Eye (tissue), 1 donor: ENCODE results near the gene ATL3.
A peak's percentile ranks its signal among the peaks of the same experiment; 100 is the strongest.
"Not testable (repeated sequence)": the region's sequence is repeated elsewhere in the genome, so short reads cannot be mapped to it uniquely, and the experiment has no call there.

Experiments
- DNase-seq: peaks from one replicate; pipeline ENCODE4 v3.0.0-alpha.2; 2015

Gene ATL3

GRCh38 chr11:63681321-63682065 is 10.3 kb upstream of the ATL3 start, which contains the start of gene RTN3:
Gene RTN3, plus strand, starts transcription at chr11:63681500. Its CDS starts 137 bp downstream, at chr11:63681637.
- DNase-seq: peak; percentile 99

DNA sequence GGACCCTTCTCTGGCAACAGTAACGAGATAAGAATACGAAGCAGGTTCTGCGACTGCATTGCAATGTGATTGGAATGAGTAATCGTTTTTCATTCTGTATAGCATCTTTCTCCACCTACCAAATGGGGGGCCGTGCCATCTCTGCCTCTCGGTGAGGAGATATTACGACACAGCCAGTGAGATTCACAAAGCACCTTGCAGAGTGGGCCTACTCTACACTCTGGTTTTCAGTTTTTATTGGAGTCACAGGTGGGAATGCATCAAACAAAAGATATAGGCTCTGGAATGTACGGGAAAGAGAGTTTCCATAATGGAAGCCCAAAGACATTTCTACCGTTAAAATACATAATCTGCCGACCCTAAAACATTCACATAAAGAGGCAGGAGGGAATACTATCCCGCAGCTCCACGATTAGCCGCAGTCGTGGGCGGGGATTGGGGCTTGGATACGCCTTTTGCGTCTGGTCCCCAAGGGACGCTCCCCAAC is 9.7 kb upstream of the ATL3 start:
- no peak for DNase-seq

GRCh38 chr11:63673579-63673978 is 2.4 kb upstream of the ATL3 start:
- no peak for DNase-seq

DNA sequence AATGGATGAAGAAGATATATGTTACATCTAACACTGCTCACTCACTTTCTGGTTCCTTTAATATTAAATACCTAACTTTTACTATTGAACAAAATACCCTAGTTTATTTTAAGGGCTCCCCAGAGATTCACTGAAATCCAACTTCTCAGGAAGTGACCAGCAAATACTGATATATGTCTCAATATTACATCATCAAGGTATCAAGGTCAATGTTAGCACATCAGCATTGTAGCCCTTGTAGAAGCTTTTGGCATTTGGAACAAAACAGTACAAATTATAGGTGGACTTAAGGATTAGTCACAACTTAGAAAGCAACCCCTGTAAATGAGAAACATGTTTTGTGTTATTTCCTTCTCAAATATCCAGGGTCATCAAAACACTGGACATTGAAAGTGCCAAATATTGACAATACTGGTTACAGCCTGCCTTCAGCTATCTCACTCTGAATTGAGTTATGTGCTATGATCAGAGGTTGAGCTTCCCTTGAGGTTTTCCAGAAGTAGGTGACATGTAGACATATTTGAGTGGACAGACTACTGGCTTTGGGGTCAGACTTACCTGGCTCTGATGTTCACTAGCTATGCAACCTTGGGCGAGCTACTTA is 1.9 kb upstream of the ATL3 start:
- DNase-seq: no peak

GRCh38 chr11:63672156-63672463 is 934 bp upstream of the ATL3 start:
- no peak for DNase-seq

DNA sequence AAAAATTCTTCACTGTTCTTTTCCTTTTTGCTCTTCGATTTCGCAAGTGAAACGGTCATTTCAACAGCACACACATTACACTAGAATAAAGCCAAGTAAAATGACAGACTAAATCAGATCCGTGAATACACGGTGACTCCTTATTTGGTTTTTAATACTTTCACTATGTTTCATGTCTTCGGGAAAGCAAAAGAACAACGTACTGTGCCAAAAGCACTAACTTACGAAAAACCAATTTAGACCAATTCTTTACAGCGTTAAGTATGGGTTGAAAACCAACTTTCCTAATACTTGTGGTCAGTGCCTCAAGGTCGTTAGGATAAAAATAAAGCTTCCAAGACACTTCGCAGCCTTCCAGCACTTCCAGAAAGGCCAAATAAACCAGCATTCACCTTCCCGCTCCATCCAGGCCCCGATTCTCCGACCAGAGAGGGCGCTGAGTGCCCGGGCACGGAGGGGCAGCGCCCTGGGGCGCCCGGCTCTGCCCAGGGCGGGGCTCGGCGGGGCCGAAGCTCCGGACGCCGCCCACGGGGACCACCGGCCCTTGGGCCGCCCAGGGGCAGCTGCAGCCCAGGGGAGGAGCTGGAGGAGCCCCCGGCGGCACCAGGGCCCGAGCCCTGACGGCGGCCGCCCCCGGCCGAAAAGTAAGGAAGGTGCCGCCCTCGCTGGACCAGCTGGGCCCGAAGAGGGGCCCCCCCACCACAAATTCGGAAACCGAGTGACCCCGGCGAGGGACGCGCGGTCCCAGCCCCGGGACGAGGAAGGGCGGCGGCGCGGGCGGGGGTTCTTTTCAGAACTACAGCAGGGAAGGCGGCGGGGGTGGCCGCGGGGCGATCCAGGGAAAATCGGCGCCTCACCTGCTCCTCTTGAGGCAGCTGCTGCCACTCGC is 499 bp downstream of the ATL3 start:
- DNase-seq: peak; percentile 70

- no peak for DNase-seq
Measured at GRCh38 chr11:63670096-63670432, 1.1 kb downstream of the ATL3 start.

- no peak for DNase-seq
Measured at GRCh38 chr11:63667995-63668795, 3.0 kb downstream of the ATL3 start.

DNA sequence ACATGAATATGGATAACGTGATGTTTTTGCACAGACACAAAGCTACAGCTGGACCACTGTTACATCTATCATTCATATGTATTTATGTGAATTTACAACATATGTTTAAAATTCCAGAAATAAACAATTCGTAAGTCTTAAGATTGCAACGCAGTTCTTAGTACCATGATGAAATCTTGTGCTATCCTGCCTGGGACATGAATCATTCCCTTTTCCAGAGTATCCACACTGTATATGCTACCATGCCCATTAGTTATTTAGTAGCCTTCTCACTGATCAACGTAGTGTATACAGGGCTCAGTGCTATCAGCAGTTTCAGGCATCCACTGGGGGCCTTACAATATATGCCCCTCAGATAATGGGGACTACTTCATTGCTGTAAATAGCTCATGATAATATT is 4.3 kb downstream of the ATL3 start:
- DNase-seq: no peak

GRCh38 chr11:63663809-63664208 is 7.4 kb downstream of the ATL3 start:
- no peak for DNase-seq

- DNase-seq: no peak
Measured at GRCh38 chr11:63660972-63661371, 10.2 kb downstream of the ATL3 start.

- no peak for DNase-seq
Measured at GRCh38 chr11:63652671-63653070, 18.5 kb downstream of the ATL3 start.

DNA sequence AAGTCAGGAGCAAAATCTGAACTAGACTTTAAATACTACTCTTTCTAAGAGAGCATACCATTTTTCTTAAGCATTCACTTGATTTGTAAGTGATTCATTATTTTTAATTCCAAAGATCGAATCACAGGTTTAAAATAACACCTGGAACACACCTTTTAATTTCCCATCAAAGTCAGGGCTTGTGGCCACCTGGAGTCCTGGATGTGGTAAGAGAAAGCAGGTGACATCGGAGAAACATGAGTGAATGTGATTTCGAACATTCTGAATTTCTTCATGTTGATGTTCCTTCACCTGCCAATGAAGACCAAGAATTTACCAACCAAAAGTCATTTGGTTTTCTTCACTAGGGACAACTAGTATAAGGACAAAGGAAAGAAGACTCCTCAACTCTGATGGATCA is 28.0 kb downstream of the ATL3 start:
- no peak for DNase-seq

- DNase-seq: no peak
Measured at GRCh38 chr11:63641727-63642126, 29.4 kb downstream of the ATL3 start.

DNA sequence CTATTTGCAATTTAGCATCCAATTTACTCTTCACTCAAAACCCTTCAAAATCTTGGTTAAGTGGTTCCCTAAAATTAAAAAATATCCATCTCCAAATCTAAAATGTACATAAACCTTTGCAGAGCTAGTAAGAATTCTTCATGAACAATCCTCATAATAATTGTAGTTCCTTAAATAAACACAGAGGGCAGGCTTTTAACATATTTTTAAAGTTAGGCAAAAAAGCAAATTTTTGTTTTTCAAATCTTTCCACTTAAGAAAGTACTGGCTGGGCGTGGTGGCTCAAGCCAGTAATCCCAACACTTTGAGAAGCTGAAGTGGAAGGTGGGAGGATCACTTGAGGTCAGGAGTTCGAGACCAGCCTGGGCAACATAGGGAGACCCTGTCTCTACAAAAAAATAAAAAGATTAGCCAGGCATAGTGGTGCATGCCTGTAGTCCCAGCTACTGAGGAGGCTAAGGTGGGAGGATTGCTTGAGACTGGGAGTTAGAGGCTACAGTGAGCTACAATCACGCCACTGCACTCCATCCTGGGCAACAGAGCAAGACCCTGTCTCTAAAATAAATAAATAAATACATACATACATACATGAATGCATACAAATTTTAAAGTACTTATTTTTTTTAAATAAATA is 31.9 kb downstream of the ATL3 start:
- DNase-seq: peak; percentile 25

DNA sequence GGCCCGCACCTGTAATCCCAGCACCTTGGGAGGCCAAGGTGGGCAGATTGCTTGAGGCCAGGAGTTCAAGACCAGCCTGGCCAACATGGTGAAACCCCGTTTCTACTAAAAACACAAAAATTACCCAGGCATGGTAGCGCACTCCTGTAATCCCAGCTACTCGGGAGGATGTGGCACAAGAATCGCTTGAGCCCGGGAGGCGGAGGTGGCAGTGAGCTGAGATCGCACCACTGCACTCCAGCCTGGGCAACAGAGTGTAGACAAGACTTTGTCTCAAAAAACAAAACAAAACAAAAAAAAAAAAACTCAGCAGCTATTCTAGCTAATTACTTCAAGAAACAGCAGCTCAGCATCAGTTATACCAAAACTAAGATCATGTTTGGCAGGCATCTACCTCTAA is 32.7 kb downstream of the ATL3 start:
- not testable (repeated sequence) for DNase-seq

- peak; percentile 86 for DNase-seq
Measured at GRCh38 chr11:63635762-63636465, 35.3 kb downstream of the ATL3 start.

DNA sequence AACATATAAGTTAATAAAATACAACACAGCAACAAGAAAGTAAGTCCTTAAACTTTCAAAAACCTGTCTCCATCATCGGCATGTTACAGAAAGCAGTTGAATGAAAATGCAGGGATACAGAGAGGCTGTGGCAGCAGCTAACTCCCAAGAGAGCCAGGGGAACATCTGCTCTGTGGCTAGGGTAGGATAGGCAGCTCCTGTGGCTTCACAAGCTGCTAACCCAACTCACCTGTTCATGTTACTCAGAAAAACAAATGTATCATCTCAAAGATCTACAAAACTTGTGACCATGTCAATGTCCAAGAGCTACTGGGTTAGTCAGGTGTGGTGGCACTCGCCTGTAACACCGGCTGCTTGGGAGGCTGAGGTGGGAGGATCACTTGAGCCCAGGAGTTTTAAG is 41.8 kb downstream of the ATL3 start:
- DNase-seq: no peak

DNA sequence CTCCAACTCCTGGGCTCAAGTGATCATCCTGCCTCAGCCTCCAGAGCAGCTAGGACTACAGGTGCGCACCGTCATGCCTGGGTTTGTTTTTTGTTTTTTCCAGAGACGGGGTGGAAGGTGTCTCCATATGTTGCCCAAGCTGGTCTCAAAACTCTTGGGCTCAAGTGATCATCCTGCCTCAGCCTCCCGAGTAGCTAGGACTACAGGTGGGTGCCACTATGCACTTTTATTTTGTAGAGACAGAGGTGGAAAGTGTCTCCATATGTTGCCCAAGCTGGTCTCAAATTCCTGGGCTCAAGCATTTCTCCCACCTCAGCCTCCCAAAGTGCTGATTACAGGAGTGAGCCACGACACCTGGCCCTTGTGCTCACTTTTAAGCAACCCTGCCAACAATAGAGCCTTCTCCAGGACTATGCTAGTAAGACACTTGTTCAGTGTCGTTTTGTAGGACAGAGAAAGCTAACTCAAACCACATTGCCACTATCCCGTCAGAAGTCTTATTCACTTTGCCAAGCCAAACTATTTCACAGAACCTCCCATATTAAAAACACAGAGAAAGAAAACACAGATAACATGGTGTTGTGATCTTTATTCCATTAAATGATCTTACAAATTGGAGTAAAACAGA is 47.5 kb downstream of the ATL3 start:
- DNase-seq: no peak

- DNase-seq: peak; percentile 51
Measured at GRCh38 chr11:63622323-63622722, 48.9 kb downstream of the ATL3 start.

DNA sequence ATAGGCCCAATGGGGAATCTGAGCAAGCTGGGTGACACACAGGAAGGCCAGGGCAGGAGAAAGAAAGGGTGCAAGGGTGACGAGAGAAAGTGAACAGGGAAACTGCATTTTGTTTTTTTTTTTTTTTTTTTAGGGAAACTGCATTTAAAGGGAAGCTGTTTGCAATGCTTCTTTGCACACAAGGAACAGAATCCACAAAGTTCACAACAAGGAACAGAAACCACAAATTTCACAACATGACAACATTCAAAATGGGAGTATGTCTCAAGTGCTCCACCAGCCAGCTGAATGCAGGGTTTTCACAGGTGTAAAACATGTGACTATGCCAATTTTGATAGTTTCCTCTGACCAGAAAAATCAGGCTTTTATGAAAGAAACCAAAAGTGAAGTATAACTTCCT is 50.1 kb downstream of the ATL3 start:
- no peak for DNase-seq
